IMR-90 (cell line): Measurements from ENCODE around the gene PITX3.

ENCODE experiments used
- BHLHE40 ChIP-seq: fragments of 150-350 bp; IDR thresholded peaks from 2 replicates; pipeline ENCODE4 v1.6.1; 2016; ENCODE audit warnings: mild to moderate bottlenecking, low read depth, low read length
- CEBPB ChIP-seq: IDR thresholded peaks from 2 replicates; pipeline ENCODE4 v1.6.1; 2012; ENCODE audit warnings: low read depth, low read length, improper control_type of control experiment
- MAFK ChIP-seq: IDR thresholded peaks from 2 replicates; pipeline ENCODE4 v1.6.1; 2012; ENCODE audit warnings: low read depth, low read length, improper control_type of control experiment
- POLR2A ChIP-seq: IDR thresholded peaks from 2 replicates; pipeline ENCODE4 v1.6.1; 2012; ENCODE audit warnings: mild to moderate bottlenecking, low read depth, low read length
- RAD21 ChIP-seq: IDR thresholded peaks from 2 replicates; pipeline ENCODE4 v1.6.1; 2012; ENCODE audit warnings: low read length, improper control_type of control experiment
- SMC3 ChIP-seq: fragments of 150-350 bp; IDR thresholded peaks from 2 replicates; pipeline ENCODE4 v1.6.1; 2016; ENCODE audit warnings: low read depth, mild to moderate bottlenecking, antibody characterized with exemption, low read length, moderate library complexity
- TF ChIP-seq, protein P1 (sequence below): conservative IDR thresholded peaks from 2 replicates; pipeline ENCODE4 v1.5.1; 2012; ENCODE audit warnings: mild to moderate bottlenecking, low read depth, low read length, improper control_type of control experiment
- TF ChIP-seq, protein P2 (sequence below): fragments of 150-350 bp; IDR thresholded peaks from 2 replicates; pipeline ENCODE4 v1.6.1; 2016; ENCODE audit warnings: low read depth, mild to moderate bottlenecking, low read length, moderate library complexity, borderline replicate concordance

DNA sequence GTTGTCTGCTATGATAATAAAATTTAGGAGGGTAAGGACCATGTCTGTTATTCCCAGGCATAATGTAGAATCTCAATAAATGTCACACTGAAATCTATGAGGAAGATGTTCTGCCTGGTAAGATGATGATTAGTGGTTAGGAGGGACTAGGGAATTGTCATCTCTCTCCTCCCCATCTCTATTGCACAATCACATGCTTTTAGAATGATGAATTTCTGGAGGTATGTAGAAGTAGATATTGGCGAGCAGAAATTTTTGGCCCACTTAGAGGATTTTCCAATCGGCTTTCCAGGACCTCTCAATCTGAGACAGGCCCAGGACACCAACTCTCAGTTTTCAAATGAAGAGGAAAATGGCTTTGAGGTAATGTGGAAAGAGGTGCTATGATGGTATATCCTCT lies 2.0 kb upstream of the PITX3 start:
- TF ChIP-seq, protein P1, sequence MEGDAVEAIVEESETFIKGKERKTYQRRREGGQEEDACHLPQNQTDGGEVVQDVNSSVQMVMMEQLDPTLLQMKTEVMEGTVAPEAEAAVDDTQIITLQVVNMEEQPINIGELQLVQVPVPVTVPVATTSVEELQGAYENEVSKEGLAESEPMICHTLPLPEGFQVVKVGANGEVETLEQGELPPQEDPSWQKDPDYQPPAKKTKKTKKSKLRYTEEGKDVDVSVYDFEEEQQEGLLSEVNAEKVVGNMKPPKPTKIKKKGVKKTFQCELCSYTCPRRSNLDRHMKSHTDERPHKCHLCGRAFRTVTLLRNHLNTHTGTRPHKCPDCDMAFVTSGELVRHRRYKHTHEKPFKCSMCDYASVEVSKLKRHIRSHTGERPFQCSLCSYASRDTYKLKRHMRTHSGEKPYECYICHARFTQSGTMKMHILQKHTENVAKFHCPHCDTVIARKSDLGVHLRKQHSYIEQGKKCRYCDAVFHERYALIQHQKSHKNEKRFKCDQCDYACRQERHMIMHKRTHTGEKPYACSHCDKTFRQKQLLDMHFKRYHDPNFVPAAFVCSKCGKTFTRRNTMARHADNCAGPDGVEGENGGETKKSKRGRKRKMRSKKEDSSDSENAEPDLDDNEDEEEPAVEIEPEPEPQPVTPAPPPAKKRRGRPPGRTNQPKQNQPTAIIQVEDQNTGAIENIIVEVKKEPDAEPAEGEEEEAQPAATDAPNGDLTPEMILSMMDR: no peak
- TF ChIP-seq CEBPB (peak; percentile 100), POLR2A (no peak), RAD21 (no peak), BHLHE40 (no peak), MAFK (no peak), SMC3 (no peak)
- TF ChIP-seq, protein P2, sequence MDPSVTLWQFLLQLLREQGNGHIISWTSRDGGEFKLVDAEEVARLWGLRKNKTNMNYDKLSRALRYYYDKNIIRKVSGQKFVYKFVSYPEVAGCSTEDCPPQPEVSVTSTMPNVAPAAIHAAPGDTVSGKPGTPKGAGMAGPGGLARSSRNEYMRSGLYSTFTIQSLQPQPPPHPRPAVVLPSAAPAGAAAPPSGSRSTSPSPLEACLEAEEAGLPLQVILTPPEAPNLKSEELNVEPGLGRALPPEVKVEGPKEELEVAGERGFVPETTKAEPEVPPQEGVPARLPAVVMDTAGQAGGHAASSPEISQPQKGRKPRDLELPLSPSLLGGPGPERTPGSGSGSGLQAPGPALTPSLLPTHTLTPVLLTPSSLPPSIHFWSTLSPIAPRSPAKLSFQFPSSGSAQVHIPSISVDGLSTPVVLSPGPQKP: no peak
